LNCaP clone FGC (cell line): ENCODE results near the gene PPAT.
"Not testable (repeated sequence)": the region's sequence is repeated elsewhere in the genome, so short reads cannot be mapped to it uniquely, and the experiment has no call there.

Experiments used
- DNase-seq: peaks from one replicate; pipeline ENCODE4 v3.0.0-alpha.2; 2011; ENCODE audit warnings: low read depth
- H3K4me3 ChIP-seq: 2 replicates; pipeline ENCODE4 v1.5.1; 2011; ENCODE audit warnings: mild to moderate bottlenecking, low read depth, low read length, control low read depth
- TF ChIP-seq, protein P1 (sequence below): IDR thresholded peaks from 2 replicates; pipeline ENCODE4 v1.5.1; 2012; ENCODE audit warnings: mild to moderate bottlenecking; ENCODE audit not compliant: control insufficient read depth, insufficient read depth; ENCODE audit errors: extremely low read depth

The PPAT gene

DNA sequence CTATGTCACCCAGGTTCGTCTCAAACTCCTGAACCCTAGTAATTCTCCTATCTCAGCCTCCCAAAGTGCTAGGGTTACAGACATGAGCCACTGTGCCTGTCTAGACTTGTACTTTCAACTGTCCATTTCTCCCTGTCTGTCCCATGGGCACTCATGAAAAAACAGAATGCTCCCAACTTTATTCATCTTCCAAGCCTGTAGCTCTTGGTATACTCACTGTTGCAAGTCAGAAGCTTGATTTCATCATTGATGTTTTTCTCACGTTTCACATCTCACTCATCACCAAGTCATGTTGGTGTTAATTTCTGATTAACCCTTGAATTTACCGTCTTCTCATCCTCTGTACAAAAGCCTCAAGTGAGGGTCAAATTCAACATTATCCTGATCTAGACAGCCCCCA is 24.7 kb upstream of the PPAT start:
- no peak for DNase-seq
- TF ChIP-seq, protein P1, sequence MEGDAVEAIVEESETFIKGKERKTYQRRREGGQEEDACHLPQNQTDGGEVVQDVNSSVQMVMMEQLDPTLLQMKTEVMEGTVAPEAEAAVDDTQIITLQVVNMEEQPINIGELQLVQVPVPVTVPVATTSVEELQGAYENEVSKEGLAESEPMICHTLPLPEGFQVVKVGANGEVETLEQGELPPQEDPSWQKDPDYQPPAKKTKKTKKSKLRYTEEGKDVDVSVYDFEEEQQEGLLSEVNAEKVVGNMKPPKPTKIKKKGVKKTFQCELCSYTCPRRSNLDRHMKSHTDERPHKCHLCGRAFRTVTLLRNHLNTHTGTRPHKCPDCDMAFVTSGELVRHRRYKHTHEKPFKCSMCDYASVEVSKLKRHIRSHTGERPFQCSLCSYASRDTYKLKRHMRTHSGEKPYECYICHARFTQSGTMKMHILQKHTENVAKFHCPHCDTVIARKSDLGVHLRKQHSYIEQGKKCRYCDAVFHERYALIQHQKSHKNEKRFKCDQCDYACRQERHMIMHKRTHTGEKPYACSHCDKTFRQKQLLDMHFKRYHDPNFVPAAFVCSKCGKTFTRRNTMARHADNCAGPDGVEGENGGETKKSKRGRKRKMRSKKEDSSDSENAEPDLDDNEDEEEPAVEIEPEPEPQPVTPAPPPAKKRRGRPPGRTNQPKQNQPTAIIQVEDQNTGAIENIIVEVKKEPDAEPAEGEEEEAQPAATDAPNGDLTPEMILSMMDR: no peak
- H3K4me3 ChIP-seq: no peak overlapping the region

DNA sequence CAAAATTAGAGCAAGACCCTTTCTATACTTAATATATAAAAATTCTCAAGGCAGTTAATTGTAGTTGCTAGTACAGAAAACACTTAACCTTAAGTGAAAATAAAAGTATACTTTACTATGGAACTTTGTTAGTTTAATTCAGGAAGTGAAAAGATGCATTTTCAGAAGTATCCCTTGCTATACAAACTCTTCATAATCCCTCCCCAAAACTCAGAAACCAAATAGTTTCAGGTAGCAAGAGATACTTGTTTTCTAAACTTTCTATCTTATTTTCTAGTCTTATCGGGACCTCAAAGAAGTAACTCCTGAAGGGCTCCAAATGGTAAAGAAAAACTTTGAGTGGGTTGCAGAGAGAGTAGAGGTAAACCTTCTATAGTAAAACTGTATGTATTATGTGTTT is 14.9 kb upstream of the PPAT start:
- DNase-seq: no peak
- no peak overlapping the region for H3K4me3 ChIP-seq
- TF ChIP-seq, protein P1: no peak

DNA sequence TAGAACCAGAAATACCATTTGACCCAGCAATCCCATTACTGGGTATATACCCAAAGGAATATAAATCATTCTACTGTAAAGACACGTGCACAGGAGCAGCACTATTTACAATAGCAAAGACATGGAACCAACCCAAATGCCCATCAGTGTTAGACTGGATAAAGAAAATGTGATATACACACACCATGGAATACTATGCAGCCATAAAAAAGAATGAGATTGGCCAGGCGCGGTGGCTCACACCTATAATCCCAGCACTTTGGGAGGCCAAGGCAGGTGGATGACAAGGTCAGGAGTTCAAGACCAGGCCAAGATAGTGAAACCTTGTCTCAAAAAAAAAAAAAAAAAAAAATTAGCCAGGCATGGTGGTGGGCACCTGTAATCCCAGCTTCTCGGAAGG is 14.1 kb upstream of the PPAT start:
- DNase-seq, H3K4me3 ChIP-seq: not testable (repeated sequence)

DNA sequence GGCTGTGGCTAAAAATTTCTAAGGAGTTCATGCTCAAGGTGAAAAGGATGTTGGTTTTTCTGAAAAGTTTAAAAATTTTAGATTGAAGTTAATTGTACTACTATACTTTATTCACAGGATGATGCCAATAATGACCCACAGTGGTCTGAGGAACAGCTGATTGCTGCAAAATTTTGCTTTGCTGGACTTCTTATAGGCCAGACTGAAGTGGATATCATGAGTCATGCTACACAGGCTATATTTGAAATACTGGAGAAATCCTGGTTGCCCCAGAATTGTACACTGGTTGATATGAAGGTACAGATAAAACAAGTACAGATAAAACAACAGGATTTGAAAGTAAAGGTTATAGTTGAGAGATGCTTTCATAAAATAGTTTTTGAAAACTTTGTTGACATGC is 12.9 kb upstream of the PPAT start:
- DNase-seq: no peak
- TF ChIP-seq, protein P1: no peak
- no peak overlapping the region for H3K4me3 ChIP-seq

DNA sequence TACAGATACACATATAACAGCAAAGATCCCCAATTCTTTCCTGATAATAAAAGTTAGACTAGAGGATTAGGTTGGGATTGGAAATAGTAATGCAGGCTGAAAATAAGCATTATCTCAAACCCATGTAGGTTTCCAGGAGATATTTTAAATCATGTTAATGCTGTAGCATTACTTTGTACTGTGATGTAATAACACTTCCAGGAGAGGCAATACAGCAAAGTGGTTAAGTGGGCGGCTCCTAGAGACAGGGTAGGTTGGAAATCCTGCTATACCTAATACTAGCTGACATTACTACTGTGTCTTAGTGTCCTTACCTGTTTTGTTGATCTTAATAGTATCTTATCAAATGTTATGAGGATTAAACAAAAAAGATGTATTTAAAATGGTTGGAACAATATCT is 10.3 kb upstream of the PPAT start:
- TF ChIP-seq, protein P1: no peak
- no peak for DNase-seq
- H3K4me3 ChIP-seq: no peak overlapping the region

DNA sequence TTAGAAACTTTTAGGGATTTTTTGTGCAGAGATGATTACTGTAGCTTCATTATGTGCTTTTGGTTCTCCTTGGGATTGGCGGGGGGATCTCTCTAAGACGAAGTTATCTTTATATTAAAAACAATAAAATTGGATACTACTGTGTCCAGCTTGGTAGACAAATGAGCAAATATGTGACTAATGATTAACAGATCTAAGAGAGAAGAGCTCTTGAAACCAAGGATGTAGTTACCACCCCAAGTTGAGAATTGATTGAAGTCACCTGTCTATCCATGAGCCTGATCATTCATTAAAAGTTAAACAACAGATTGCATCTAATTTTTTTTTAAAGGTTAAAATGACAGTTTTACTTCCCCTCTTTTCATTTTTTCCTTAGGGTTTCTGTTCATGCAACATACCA is 9.3 kb upstream of the PPAT start:
- no peak for DNase-seq
- TF ChIP-seq, protein P1: no peak
- no peak overlapping the region for H3K4me3 ChIP-seq

DNA sequence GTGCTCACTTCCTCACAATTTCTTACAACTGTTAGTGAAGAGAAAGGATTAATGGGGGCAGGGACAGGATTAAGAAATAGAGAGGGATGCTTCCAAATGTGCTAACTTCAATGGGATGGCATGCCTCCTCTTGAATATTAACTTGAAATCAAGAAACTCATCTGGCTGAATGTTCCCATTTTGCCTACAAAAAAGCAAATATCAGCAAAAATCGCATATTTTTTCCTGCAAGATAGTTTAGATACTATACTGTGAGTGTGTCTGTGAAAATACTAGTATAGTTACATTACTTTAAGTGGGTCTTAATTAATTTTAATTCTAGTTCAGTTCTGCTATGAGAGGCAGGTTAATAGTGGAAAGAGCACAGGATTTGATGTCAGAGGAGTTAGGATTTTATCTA is 5.6 kb upstream of the PPAT start:
- DNase-seq: no peak
- TF ChIP-seq, protein P1: no peak
- no peak overlapping the region for H3K4me3 ChIP-seq

DNA sequence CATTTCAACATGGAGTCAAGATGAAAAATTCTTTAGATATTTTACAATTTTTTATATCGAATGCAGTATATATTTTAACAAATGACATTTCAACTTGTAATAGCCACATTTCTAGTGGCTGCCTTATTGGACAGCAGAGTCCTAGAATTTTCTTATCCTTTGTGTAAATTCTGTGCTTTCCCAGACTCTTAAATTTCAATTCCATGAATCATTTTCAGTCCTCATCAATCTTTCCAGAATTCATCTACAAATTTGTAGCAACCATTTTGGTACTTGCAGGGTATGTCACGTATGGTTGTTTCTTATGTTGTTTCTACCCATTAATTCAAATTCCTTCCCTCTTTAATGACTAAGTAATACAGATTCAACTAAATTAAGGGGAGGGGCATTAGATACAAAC is 3.4 kb upstream of the PPAT start:
- no peak overlapping the region for H3K4me3 ChIP-seq
- DNase-seq: no peak
- TF ChIP-seq, protein P1: no peak
